ENCODE results near the gene NELFE. TPM values are rescaled to one million over a fixed set of nuclear protein-coding genes. Genes with fewer than 3 reads are reported as not detected.

The NELFE gene
- total RNA-seq, 4 donors from 2014 or later: 64.1 to 89.7 (median 70.4) TPM

GRCh38 chr6:31945507-31946369 lies 13.0 kb downstream of the NELFE start, which contains the start of gene CFB:
Gene CFB, plus strand, starts transcription at chr6:31946095. Its CDS starts 127 bp downstream, at chr6:31946222.
- Histone ChIP-seq H3K4me3 (peak within 1 kb of the TSS in 1 of 2 donors; percentile 32), H3K36me3 (peaks cover 0 to 2% of the 10 kb centered on the region in 2 donors), H3K27ac (peak within 1 kb of the TSS; percentile 50 to 86 (median 80)), H3K9me3 (no peaks in the 10 kb centered on the region), H3K4me1 (peaks cover 0 to 23% (median 10%) of the 10 kb centered on the region in 3 donors), H3K27me3 (no peaks in the 10 kb centered on the region)
- no peak for TF ChIP-seq CTCF (IDR thresholded peaks at IDR 0.05)
- no peak for TF ChIP-seq EP300 (IDR thresholded peaks at IDR 0.05)
- TF ChIP-seq POLR2AphosphoS5 (IDR thresholded peaks at IDR 0.05): peak; percentile 46
- TF ChIP-seq POLR2A (IDR thresholded peaks at IDR 0.05): no peak
- peak; percentile 89 for ATAC-seq
- WGBS, 2 donors (ENCODE audit: low coverage in 1 of 2): 24 to 36% methylated on average over 3 to 11 of the region's 11 CpGs

DNA sequence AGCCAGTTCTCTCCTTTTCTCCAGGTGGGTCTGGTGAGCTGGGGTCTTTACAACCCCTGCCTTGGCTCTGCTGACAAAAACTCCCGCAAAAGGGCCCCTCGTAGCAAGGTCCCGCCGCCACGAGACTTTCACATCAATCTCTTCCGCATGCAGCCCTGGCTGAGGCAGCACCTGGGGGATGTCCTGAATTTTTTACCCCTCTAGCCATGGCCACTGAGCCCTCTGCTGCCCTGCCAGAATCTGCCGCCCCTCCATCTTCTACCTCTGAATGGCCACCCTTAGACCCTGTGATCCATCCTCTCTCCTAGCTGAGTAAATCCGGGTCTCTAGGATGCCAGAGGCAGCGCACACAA lies 13.6 kb downstream of the NELFE start:
- no peaks in the 10 kb centered on the region for H3K36me3 ChIP-seq
- H3K4me3 ChIP-seq: peak overlapping the region in 1 of 2 donors; percentile 32
- H3K27ac ChIP-seq: peak overlapping the region; percentile 50 to 86 (median 80)
- H3K4me1 ChIP-seq: peaks cover 0 to 23% (median 10%) of the 10 kb centered on the region in 3 donors
- 22 to 48% methylated on average over 3 to 8 of the region's 9 CpGs for WGBS, 2 donors (ENCODE audit: low coverage in 1 of 2)
- no peaks in the 10 kb centered on the region for H3K9me3 ChIP-seq
- no peak for ATAC-seq
- TF ChIP-seq POLR2AphosphoS5 (IDR thresholded peaks at IDR 0.05): no peak
- no peak for TF ChIP-seq CTCF (IDR thresholded peaks at IDR 0.05)
- TF ChIP-seq EP300 (IDR thresholded peaks at IDR 0.05): no peak
- TF ChIP-seq POLR2A (IDR thresholded peaks at IDR 0.05): no peak
- H3K27me3 ChIP-seq: no peaks in the 10 kb centered on the region

- Histone ChIP-seq H3K27me3 (no peaks in the 10 kb centered on the region), H3K4me3 (no peak overlapping the region), H3K4me1 (peaks cover 0 to 23% (median 10%) of the 10 kb centered on the region in 3 donors), H3K27ac (no peak overlapping the region), H3K9me3 (no peaks in the 10 kb centered on the region), H3K36me3 (no peaks in the 10 kb centered on the region)
- 83 to 90% methylated on average over 2 of the region's 3 CpGs for WGBS, 2 donors (ENCODE audit: low coverage in 1 of 2)
- TF ChIP-seq CTCF (IDR thresholded peaks at IDR 0.05): no peak
- no peak for TF ChIP-seq EP300 (IDR thresholded peaks at IDR 0.05)
- no peak for TF ChIP-seq POLR2AphosphoS5 (IDR thresholded peaks at IDR 0.05)
- TF ChIP-seq POLR2A (IDR thresholded peaks at IDR 0.05): no peak
- no peak for ATAC-seq
Observed at GRCh38 chr6:31943742-31944141, 15.0 kb downstream of the NELFE start.

GRCh38 chr6:31940256-31940664 lies 18.5 kb downstream of the NELFE start:
- Histone ChIP-seq H3K4me3 (no peak overlapping the region), H3K36me3 (no peaks in the 10 kb centered on the region), H3K27ac (no peak overlapping the region), H3K27me3 (no peaks in the 10 kb centered on the region), H3K4me1 (peaks cover 0 to 7% (median 5%) of the 10 kb centered on the region in 3 donors), H3K9me3 (no peaks in the 10 kb centered on the region)
- 0 to 19% methylated on average over 1 to 6 of the region's 6 CpGs for WGBS, 2 donors (ENCODE audit: low coverage in 1 of 2)
- ATAC-seq: no peak
- no peak for TF ChIP-seq CTCF (IDR thresholded peaks at IDR 0.05)
- TF ChIP-seq POLR2A (IDR thresholded peaks at IDR 0.05): no peak
- no peak for TF ChIP-seq EP300 (IDR thresholded peaks at IDR 0.05)
- TF ChIP-seq POLR2AphosphoS5 (IDR thresholded peaks at IDR 0.05): no peak

DNA sequence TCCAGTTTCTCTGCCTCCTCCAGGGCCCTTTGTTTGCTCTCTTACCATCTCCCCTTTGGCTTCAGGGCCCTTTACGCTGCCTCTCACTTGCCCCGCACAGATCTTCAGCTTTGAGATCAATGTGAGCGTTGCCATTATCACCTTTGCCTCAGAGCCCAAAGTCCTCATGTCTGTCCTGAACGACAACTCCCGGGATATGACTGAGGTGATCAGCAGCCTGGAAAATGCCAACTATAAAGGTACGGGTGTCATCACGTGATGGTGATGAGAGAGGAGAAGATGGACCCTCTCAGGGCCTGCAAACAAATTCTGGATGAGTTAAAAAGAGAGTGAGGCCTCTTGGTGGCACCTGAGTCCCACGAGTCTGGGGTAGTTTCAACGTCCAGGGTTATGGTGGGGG lies 22.9 kb downstream of the NELFE start:
- H3K4me3 ChIP-seq: no peak overlapping the region
- no peak for ATAC-seq
- H3K36me3 ChIP-seq: no peaks in the 10 kb centered on the region
- TF ChIP-seq EP300 (IDR thresholded peaks at IDR 0.05) (no peak), POLR2AphosphoS5 (IDR thresholded peaks at IDR 0.05) (no peak), CTCF (IDR thresholded peaks at IDR 0.05) (no peak), POLR2A (IDR thresholded peaks at IDR 0.05) (no peak)
- H3K27ac ChIP-seq: no peak overlapping the region
- peaks cover under 1% of the 10 kb centered on the region for H3K27me3 ChIP-seq
- H3K9me3 ChIP-seq: no peaks in the 10 kb centered on the region
- H3K4me1 ChIP-seq: no peaks in the 10 kb centered on the region
- 68 to 80% methylated on average over 5 to 9 of the region's 9 CpGs for WGBS, 2 donors (ENCODE audit: low coverage in 1 of 2)
